ENCODE results near the gene C1QTNF7. TPM values are rescaled to one million over a fixed set of nuclear protein-coding genes. Genes with fewer than 3 reads are reported as not detected.

Gene C1QTNF7
- total and polyA plus RNA-seq, 2 of the 13 experiments (the other 11 are each of a cell fraction or from before 2014, with no cell fraction given): not detected

- no peak for TF ChIP-seq PRDM10 (CRISPR knock-in tag; IDR thresholded peaks at IDR 0.05; ENCODE audit: low read depth)
- no peak for TF ChIP-seq ZNF503 (CRISPR knock-in tag; IDR thresholded peaks at IDR 0.05)
- no peak for TF ChIP-seq MAX (IDR thresholded peaks at IDR 0.05)
- TF ChIP-seq ZNF543 (CRISPR knock-in tag; IDR thresholded peaks at IDR 0.05): no peak
- no peak for TF ChIP-seq RAD21 (CRISPR knock-in tag; IDR thresholded peaks at IDR 0.05)
- no peak for TF ChIP-seq ZFP62 (CRISPR knock-in tag; IDR thresholded peaks at IDR 0.05)
- no peak for TF ChIP-seq ZBTB10 (CRISPR knock-in tag; IDR thresholded peaks at IDR 0.05; ENCODE audit: borderline replicate concordance)
- no peak for TF ChIP-seq KDM1A (CRISPR knock-in tag; IDR thresholded peaks at IDR 0.05)
- no peak for TF ChIP-seq NFRKB (IDR thresholded peaks at IDR 0.05)
- no peak for TF ChIP-seq MTERF4 (CRISPR knock-in tag; IDR thresholded peaks at IDR 0.05)
- no peak for TF ChIP-seq GMEB1 (CRISPR knock-in tag; IDR thresholded peaks at IDR 0.05; ENCODE audit: borderline replicate concordance)
- no peak for TF ChIP-seq GATAD1 (CRISPR knock-in tag; IDR thresholded peaks at IDR 0.05)
- TF ChIP-seq HNRNPLL (IDR thresholded peaks at IDR 0.05; ENCODE audit: low read depth, low read length, poor library complexity, severe bottlenecking): no peak
- TF ChIP-seq ZNF567 (CRISPR knock-in tag; IDR thresholded peaks at IDR 0.05; ENCODE audit: borderline replicate concordance): no peak
These were observed 60.3 kb downstream of the C1QTNF7 start (continued) for GRCh38 chr4:15488136-15488535.
